GM21423 (cell line): ENCODE data around the gene PCED1B.

Experiments used
- ATAC-seq: cut with Tn5 transposase; IDR thresholded peaks from one replicate; pipeline ENCODE4 v1.9.1; 2021; ENCODE audit warnings: mild to moderate bottlenecking, moderate library complexity; ENCODE audit not compliant: unreplicated experiment

Gene PCED1B

DNA sequence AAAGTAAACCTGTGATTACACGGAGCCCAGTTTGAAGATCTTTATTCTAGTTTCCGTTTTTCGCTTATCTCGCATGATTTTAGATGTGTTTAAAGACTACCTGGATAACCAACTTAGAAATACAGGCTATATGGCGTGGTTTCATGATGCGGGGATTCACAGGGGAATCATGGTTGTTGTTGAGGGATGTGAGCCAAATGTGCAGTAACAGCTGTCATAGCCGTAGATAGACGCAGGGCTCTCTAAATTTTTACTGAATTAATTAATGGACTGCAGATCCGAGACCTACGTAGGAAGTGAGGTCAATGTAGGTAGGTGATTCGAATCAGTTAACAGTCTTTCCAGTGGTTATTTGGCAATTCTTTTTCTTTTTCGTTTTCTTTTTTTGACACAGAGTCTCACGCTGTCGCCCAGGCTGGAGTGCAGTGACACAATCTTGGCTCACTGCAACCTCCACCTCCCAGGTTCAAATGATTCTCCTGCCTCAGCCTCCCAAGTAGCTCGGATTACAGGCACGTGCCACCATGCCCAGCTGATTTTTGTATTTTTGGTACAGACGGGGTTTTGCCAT lies 145.2 kb downstream of the PCED1B start:
- no peak for ATAC-seq

GRCh38 chr12:47225356-47225755 lies 145.9 kb downstream of the PCED1B start:
- ATAC-seq, result no peak

GRCh38 chr12:47226199-47226598 lies 146.8 kb downstream of the PCED1B start:
- ATAC-seq, result no peak

- ATAC-seq, result no peak
Observed at GRCh38 chr12:47228802-47229201, 149.4 kb downstream of the PCED1B start.

GRCh38 chr12:47231456-47231855 lies 152.0 kb downstream of the PCED1B start:
- no peak for ATAC-seq

DNA sequence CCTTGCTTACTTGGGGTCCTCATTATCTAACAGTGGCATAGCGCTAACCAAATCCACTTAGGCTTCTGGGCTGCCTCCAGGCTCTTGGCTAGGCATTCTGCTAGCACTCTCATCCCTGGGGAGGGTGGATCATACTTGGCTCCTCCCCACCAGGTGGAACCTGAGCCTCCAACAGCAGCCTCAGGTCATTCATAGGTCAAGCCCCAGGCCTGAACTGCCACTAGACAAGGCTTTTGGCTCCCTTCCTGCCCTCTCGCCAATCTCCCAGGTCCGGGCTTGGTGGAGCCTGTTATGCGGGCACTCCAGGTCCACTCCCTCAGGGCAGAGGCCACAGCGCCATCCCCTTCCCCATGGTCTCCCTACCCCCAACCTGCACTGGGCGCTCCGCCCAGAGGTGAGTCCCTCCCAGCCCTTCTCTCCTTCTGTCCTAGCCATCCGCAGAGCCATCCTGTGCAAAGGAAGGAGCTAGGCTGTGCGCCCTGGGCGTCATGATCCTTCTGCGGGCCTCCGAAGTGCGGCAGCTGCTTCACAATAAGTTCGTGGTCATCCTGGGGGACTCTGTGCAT lies 155.2 kb downstream of the PCED1B start:
- ATAC-seq, result no peak

- ATAC-seq, result no peak
Observed at GRCh38 chr12:47235258-47236040, 156.0 kb downstream of the PCED1B start.

- ATAC-seq, result no peak
Observed at GRCh38 chr12:47236109-47236714, 156.8 kb downstream of the PCED1B start.

DNA sequence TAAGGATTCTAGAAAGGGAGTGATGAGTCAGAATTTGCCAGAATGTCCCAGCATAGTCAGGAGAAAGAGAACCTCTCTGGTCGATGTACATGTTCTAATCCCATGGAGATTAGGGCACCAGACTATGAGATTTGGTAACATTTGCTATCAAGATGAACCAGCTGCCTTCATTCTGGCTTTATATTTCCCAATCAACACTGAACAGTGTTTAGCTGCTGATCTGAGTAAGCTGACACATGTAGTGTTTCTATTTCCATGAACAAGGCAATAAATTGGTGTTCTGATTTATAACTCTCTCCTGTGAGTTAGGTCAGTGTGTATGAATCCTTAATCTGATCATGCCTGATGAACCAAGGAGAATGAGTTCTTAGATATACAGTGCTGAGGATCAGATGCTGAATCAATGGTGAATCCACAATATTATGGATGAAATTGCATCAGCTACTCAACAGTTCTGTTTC lies 158.4 kb downstream of the PCED1B start:
- ATAC-seq, result no peak

- no peak for ATAC-seq
Observed at GRCh38 chr12:47238669-47239114, 159.3 kb downstream of the PCED1B start.

GRCh38 chr12:47242426-47242825 lies 163.0 kb downstream of the PCED1B start:
- no peak for ATAC-seq

GRCh38 chr12:47244835-47245234 lies 165.4 kb downstream of the PCED1B start:
- no peak for ATAC-seq

- no peak for ATAC-seq
Observed at GRCh38 chr12:47245623-47246022, 166.2 kb downstream of the PCED1B start.

DNA sequence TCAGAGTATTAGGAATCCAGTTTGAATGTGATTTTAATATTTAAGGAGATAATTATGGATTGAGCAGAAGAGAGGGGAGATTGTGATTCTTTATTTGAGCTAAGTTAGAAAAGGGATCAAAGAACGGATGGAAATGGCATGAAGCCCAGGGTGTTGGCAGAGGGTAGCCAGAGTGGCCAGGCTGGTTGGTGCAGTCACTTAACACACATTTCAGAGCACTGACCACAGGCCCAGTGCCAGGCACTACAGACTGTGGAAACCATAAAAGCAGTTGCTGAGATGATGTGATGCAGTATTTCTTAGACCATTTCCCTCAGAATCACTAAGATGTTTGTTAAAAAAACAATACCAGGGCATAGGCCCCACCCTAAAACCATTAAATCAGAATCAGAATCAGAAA lies 168.0 kb downstream of the PCED1B start:
- ATAC-seq, result no peak

DNA sequence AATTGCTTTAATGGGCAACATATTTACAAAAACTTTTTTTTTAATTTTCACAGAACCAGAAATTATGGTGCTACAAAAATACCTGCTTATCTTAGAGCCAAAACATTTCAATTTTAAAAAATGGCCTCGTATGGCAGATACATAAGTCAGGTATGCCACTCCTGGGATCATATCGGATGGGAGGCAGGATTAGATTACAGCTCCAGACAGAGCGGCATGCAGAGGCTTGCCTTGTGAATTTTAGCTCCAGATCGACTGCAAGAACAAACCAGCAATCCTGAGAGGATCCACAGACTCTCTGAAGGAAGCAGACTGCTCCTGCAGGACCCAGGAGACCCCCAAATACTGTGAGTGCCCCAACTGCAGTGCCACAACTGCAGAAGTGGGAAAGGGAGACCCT lies 169.7 kb downstream of the PCED1B start:
- ATAC-seq, result no peak

DNA sequence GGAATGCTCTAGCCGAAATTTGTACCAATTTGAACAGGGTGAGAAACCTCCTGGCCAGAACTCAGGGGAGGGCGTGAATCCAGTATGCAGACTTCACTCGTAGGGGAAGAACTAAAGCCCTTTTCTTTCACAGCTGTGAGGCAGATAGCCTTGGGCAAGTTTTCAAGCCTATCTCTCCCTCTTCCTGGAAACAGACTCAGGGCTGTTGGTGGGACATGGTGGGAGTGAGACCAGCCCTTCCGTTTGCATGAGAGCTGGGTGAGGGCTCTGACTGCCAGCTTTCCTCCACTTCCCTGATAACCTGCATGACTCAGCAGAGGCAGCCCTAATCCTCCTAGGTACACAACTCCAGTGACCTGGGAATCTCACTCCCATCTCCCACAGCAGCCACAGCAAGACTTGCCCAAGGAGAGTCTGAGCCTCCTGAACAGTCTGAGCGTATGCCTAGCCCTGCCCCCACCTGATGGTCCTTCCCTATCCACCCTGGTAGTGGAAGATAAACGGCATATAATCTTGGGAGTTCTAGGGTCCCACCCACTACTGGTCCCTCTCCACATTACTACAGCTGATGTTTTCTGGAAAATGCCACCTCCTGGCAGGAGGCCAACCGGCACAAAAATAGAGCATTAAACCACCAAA lies 170.4 kb downstream of the PCED1B start:
- ATAC-seq, result no peak

- ATAC-seq, result no peak
Observed at GRCh38 chr12:47251919-47252318, 172.5 kb downstream of the PCED1B start.

- no peak for ATAC-seq
Observed at GRCh38 chr12:47264951-47265350, 185.5 kb downstream of the PCED1B start.

- ATAC-seq, result no peak
Observed at GRCh38 chr12:47265391-47265790, 186.0 kb downstream of the PCED1B start.

DNA sequence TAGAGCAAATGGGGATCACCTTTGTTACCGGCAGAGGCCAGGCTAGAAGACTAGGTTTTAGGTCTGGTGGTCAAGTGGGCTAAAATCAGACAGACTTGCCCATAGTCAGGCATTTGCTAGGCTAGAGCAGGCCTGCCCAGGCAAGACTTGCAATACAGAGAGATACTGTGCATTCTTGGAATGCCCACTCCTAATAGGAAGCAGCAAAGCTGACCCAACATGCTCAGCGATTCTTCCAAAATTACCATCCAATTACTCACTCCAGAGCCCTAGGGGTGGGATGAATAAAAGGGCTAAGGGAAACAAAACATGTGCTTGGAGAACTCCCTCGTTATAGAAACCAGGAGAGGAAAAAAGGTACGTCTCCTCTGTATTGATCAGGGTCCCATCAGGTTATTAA lies 188.2 kb downstream of the PCED1B start:
- no peak for ATAC-seq
